ELR (cell line): ENCODE measurements around the gene ZNF83.
A peak's percentile ranks its signal among the peaks of the same experiment; 100 is the strongest.
"Not testable (repeated sequence)": the region's sequence is repeated elsewhere in the genome, so short reads cannot be mapped to it uniquely, and the experiment has no call there.

Experiments
- DNase-seq: peaks from one replicate; pipeline ENCODE4 v3.0.0-alpha.2; 2015; ENCODE audit warnings: low read depth

ZNF83 gene

GRCh38 chr19:52639996-52640395 lies 1.8 kb upstream of the ZNF83 start:
- DNase-seq: no peak

GRCh38 chr19:52638601-52639000 lies 446 bp upstream of the ZNF83 start:
- DNase-seq: peak; percentile 82

- no peak for DNase-seq
These were observed 2.2 kb downstream of the ZNF83 start for GRCh38 chr19:52635786-52636570.

GRCh38 chr19:52627441-52627840 lies 10.7 kb downstream of the ZNF83 start:
- DNase-seq: not testable (repeated sequence)

- no peak for DNase-seq
These were observed 11.2 kb downstream of the ZNF83 start for GRCh38 chr19:52626915-52627314.

GRCh38 chr19:52622261-52622660 lies 15.9 kb downstream of the ZNF83 start:
- DNase-seq: no peak

- DNase-seq: no peak
These were observed 16.8 kb downstream of the ZNF83 start for GRCh38 chr19:52621376-52621775.

DNA sequence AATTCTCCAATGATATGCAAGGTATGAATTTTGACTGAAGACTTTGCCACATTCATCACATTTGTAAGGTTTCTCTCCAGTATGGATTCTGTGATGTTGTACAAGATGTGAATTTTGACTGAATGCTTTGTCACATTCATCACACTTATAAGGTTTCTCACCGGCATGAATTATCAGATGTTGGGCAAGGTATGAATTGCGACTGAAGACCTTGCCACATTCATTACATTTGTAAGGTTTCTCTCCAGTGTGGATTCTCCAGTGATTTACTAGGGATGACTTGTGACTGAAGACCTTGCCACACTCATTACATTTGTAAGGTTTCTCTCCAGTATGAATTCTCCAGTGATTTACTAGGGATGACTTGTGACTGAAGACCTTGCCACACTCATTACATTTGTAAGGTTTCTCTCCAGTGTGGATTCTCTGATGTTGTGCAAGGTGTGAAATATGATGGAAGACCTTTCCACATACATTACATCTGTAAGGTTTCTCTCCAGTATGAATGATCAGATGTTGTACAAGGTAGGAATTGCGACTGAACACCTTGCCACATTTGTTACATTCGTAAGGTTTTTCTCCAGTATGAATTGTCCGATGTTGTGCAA lies 24.8 kb downstream of the ZNF83 start:
- no peak for DNase-seq

GRCh38 chr19:52603558-52604207 lies 34.5 kb downstream of the ZNF83 start:
- peak; percentile 47 for DNase-seq

- DNase-seq: peak; percentile 44
These were observed 35.2 kb downstream of the ZNF83 start for GRCh38 chr19:52602941-52603340.

GRCh38 chr19:52601974-52602366 lies 36.2 kb downstream of the ZNF83 start:
- DNase-seq: peak; percentile 24

DNA sequence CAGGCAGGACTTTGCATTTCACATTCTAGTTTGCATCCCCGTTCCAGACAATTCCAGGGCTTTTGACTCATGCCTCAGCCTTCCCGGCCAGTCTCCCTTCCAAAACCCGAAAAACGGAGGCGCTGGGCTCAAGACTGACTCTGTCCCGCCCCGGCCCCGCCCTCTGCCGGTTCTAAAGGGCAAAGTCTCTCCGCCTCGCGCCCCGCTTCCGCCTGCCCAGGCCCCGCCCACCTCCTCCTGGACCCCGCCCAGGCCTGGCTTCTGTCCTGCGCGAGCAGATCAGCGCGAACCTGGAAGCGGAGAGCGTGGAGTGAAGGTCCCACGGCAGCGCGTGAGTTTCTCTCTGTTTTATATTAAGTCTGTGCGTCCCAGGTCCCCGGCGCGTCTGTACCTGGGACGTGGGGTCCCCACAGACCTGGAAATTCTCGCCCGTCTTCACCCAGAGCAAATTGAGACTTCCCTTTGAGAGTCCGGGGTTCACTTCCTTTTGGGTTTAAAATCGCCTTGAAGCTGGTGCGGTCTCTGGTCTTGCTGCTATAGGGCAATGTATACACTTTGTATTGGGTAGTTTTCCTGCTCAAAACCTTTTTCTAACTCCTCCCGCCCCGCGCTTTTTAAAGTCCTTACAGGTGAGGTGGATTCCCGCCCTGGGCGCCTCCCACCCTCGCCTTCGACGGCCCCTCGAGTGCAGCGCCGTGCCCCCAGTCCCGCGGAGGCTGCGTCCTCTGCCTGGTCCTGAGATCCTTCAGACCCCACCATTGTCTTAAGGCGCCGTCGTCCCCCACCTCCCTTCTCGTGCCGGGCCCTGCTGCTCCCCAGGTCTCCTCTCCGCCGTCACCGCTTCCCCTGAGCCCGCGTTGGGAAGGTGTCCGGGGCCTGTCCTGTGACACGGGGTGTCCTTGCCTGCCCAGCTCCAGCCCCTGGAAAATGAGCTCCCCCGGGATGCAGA lies 36.9 kb downstream of the ZNF83 start:
- DNase-seq: peak; percentile 93

- DNase-seq: no peak
These were observed 37.5 kb downstream of the ZNF83 start for GRCh38 chr19:52600639-52601024.

DNA sequence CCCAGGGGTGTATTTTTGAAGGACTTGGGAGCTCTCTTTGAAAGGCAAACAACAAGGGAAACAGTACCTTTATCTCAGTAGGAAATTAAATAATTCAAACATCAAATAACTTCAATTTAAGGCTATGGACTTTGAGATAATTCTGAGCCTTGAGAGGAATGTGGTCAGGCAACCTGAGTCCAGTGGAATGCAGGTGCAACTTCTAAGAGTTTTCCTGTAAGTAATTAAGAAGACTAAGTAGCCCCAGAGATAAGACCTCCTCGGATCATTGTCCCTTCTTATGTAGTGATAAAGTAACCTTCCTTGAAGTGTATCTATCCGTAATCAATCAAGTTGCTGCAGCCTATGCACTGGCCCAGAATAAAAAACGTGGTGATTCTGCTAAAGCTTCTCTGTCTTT lies 38.9 kb downstream of the ZNF83 start:
- DNase-seq: no peak

DNA sequence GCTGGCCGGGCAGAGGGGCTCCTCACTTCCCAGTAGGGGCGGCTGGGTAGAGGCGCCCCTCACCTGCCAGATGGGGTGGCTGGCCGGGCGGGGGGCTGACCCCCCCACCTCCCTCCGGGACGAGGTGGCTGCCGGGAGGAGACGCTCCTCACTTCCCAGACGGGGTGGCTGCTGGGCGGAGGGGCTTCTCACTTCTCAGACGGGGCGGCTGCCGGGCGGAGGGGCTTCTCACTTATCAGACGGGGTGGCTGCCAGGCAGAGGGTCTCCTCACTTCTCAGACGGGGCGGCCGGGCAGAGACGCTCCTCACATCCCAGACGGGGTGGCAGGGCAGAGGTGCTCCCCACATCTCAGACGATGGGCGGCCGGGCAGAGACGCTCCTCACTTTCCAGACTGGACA lies 44.7 kb downstream of the ZNF83 start:
- DNase-seq: not testable (repeated sequence)

- peak; percentile 10 for DNase-seq
These were observed 45.9 kb downstream of the ZNF83 start for GRCh38 chr19:52592301-52592700.

DNA sequence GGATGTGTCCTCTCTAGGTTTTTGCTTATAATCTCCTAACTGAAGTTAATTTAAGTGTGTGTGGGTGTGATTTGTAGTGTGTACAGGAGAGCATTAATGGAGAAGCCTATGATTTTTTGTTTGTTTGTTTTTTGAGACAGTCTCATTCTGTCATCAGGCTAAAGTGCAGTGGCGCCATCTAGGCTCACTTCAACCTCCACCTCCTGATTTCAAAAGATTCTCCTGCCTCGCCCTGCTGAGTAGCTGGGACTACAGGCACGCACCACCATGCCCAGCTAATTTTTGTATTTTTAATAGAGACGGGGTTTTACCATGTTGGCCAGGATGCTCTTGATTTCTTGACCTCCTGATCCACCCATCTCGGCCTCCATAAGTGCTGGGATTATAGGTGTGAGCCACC lies 47.4 kb downstream of the ZNF83 start:
- no peak for DNase-seq

DNA sequence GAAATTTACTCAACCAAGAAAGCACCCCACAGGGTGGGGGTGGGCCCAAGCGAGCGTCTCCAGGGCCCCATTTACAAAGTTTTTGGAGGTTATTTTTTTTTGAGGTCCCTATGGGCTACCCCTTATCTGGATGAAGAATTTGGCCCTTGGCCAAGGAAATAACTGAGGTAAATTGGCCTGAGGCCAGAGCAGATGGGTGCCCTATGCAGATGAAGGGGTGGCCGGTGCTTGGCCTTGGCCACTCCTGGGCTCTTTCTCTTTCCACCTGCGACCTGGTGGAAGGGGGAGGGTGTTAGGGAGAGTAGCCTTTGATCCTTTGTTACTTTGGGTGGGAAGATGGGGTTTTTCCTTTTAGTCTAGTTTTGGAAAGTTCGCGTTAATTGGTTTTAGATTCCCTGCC lies 52.6 kb downstream of the ZNF83 start:
- no peak for DNase-seq

GRCh38 chr19:52584736-52585440 lies 53.3 kb downstream of the ZNF83 start:
- DNase-seq: no peak

GRCh38 chr19:52570000-52570861 lies 67.9 kb downstream of the ZNF83 start, which contains the start of gene ZNF701:
Gene ZNF701 (plus strand): TSS chr19:52570287. CDS start chr19:52574148, 3,861 bp downstream.
- DNase-seq: peak; percentile 91
